ENCODE measurements around the gene THEM5.

DNA sequence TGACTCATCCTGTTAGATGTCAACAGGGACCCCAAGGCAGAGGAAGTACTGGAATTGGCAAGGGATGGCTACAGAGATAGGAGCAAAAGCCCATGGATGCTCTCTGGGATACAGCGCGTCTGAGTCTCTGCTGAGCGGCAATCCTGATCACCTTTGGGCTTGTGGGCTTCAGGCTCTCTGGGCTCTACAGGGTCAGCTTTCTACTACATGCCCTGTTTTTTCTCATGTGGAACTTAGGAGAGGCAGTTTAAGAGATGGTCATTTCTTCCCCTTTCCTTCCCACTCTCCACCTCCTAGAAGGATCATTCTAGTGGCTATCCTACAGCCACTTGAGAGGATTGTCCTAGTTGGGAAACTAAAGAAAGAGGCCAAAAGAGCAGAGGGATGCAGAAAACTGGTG is 49.6 kb downstream of the THEM5 start:
- TF ChIP-seq, protein P1, sequence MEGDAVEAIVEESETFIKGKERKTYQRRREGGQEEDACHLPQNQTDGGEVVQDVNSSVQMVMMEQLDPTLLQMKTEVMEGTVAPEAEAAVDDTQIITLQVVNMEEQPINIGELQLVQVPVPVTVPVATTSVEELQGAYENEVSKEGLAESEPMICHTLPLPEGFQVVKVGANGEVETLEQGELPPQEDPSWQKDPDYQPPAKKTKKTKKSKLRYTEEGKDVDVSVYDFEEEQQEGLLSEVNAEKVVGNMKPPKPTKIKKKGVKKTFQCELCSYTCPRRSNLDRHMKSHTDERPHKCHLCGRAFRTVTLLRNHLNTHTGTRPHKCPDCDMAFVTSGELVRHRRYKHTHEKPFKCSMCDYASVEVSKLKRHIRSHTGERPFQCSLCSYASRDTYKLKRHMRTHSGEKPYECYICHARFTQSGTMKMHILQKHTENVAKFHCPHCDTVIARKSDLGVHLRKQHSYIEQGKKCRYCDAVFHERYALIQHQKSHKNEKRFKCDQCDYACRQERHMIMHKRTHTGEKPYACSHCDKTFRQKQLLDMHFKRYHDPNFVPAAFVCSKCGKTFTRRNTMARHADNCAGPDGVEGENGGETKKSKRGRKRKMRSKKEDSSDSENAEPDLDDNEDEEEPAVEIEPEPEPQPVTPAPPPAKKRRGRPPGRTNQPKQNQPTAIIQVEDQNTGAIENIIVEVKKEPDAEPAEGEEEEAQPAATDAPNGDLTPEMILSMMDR (IDR thresholded peaks at IDR 0.05; ENCODE audit: low read depth, low read length) = no peak
- TF ChIP-seq POLR2A (IDR thresholded peaks at IDR 0.05; ENCODE audit: extremely low read depth, insufficient read length) (no peak), MYC (IDR thresholded peaks at IDR 0.05; ENCODE audit: low read depth, low read length) (no peak)
- TF ChIP-seq, protein P2, sequence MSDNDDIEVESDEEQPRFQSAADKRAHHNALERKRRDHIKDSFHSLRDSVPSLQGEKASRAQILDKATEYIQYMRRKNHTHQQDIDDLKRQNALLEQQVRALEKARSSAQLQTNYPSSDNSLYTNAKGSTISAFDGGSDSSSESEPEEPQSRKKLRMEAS (IDR thresholded peaks at IDR 0.05; ENCODE audit: low read depth, low read length) = no peak
